ENCODE data around the gene SERINC5.
"Not testable (repeated sequence)": the region's sequence is repeated elsewhere in the genome, so short reads cannot be mapped to it uniquely, and the experiment has no call there.

SERINC5 gene

DNA sequence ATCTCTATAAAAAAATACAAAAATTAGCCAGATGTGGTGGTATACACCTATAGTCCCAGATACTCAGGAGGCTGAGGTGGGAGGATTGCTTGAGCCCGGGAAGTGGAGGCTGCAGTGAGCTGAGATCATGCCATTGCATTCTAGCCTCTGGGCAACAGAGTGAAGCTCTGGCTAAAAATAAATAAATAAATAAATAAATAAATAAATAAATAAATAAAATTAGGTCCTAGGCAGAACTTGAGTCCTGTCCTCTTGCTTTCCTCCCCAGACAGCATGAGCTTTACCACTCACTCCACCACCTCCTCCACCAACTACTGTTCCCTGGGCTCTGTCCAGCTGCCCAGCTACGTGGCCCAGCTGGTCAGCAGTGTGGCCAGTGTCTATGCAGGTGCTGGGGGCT is 32.3 kb upstream of the SERINC5 start:
- no peak overlapping the region for H3K9ac ChIP-seq (ENCODE audit: insufficient read length)
- no peaks in the 10 kb centered on the region for H3K36me3 ChIP-seq (ENCODE audit: insufficient read depth, low read length)
- no peak overlapping the region for H3K4me3 ChIP-seq
- DNase-seq (ENCODE audit: low read depth, low spot score) = no peak
- TF ChIP-seq POLR2AphosphoS5 (IDR thresholded peaks at IDR 0.05; ENCODE audit: borderline replicate concordance, low read depth, low read length) (no peak), FOXP2 (optimal IDR thresholded peaks at IDR 0.05; ENCODE audit: control extremely low read depth, extremely low read length, insufficient read depth) (no peak), EZH2 (IDR thresholded peaks at IDR 0.05) (no peak)
- no peak overlapping the region for H3K27ac ChIP-seq
- H3K9me3 ChIP-seq (ENCODE audit: low read depth, low read length) = no peaks in the 10 kb centered on the region

DNA sequence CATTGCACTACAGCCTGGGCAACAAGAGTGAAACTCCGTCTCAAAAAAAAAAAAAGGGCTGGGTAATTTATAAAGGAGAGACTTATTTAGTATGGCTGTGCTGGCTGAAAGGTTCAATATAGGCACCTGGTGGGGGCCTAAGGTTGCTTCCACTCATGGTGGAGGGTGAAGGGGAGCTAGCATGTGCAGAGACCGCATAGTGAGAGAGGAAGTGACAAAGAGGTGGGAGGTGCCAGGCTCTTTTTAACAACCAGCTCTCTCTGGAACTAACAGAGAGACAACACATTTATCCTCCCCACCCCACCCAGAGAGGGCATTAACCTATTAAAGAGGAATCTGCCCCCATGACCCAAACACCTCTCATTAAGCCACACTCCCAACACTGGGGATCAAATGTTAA is 28.9 kb upstream of the SERINC5 start:
- no peak overlapping the region for H3K27ac ChIP-seq
- no peak for DNase-seq (ENCODE audit: low read depth, low spot score)
- H3K9me3 ChIP-seq (ENCODE audit: low read depth, low read length) = no peaks in the 10 kb centered on the region
- no peak for TF ChIP-seq FOXP2 (optimal IDR thresholded peaks at IDR 0.05; ENCODE audit: control extremely low read depth, extremely low read length, insufficient read depth)
- TF ChIP-seq POLR2AphosphoS5 (IDR thresholded peaks at IDR 0.05; ENCODE audit: borderline replicate concordance, low read depth, low read length) = no peak
- TF ChIP-seq EZH2 (IDR thresholded peaks at IDR 0.05) = no peak
- no peak overlapping the region for H3K9ac ChIP-seq (ENCODE audit: insufficient read length)
- H3K36me3 ChIP-seq (ENCODE audit: insufficient read depth, low read length) = no peaks in the 10 kb centered on the region
- H3K4me3 ChIP-seq = no peak overlapping the region

GRCh38 chr5:80283360-80283759 is 27.5 kb upstream of the SERINC5 start:
- H3K27ac ChIP-seq = no peak overlapping the region

GRCh38 chr5:80282054-80282453 is 26.2 kb upstream of the SERINC5 start:
- Histone ChIP-seq H3K36me3 (ENCODE audit: insufficient read depth, low read length) (no peaks in the 10 kb centered on the region), H3K27ac (no peak overlapping the region), H3K9ac (ENCODE audit: insufficient read length) (no peak overlapping the region), H3K9me3 (ENCODE audit: low read depth, low read length) (no peaks in the 10 kb centered on the region), H3K4me3 (no peak overlapping the region)
- TF ChIP-seq EZH2 (IDR thresholded peaks at IDR 0.05) (no peak), FOXP2 (optimal IDR thresholded peaks at IDR 0.05; ENCODE audit: control extremely low read depth, extremely low read length, insufficient read depth) (no peak), POLR2AphosphoS5 (IDR thresholded peaks at IDR 0.05; ENCODE audit: borderline replicate concordance, low read depth, low read length) (no peak)
- DNase-seq (ENCODE audit: low read depth, low spot score) = no peak

More at GRCh38 chr5:80283360-80283759, 27.5 kb upstream of the SERINC5 start:
- no peaks in the 10 kb centered on the region for H3K36me3 ChIP-seq (ENCODE audit: insufficient read depth, low read length)
- no peak overlapping the region for H3K4me3 ChIP-seq
- H3K9ac ChIP-seq (ENCODE audit: insufficient read length) = no peak overlapping the region
- no peaks in the 10 kb centered on the region for H3K9me3 ChIP-seq (ENCODE audit: low read depth, low read length)
- TF ChIP-seq FOXP2 (optimal IDR thresholded peaks at IDR 0.05; ENCODE audit: control extremely low read depth, extremely low read length, insufficient read depth) (no peak), POLR2AphosphoS5 (IDR thresholded peaks at IDR 0.05; ENCODE audit: borderline replicate concordance, low read depth, low read length) (no peak), EZH2 (IDR thresholded peaks at IDR 0.05) (no peak)
- DNase-seq (ENCODE audit: low read depth, low spot score) = no peak

- peak overlapping the region; percentile 93 for H3K27ac ChIP-seq
- peak; percentile 89 for DNase-seq (ENCODE audit: low read depth, low spot score)
- H3K9ac ChIP-seq (ENCODE audit: insufficient read length) = peak overlapping the region; percentile 15
- no peak; the same call in 1 of the 2 replicates for TF ChIP-seq POLR2AphosphoS5 (IDR thresholded peaks at IDR 0.05; ENCODE audit: borderline replicate concordance, low read depth, low read length)
- TF ChIP-seq FOXP2 (optimal IDR thresholded peaks at IDR 0.05; ENCODE audit: control extremely low read depth, extremely low read length, insufficient read depth) = no peak
- TF ChIP-seq EZH2 (IDR thresholded peaks at IDR 0.05) = no peak
- no peaks in the 10 kb centered on the region for H3K36me3 ChIP-seq (ENCODE audit: insufficient read depth, low read length)
- H3K4me3 ChIP-seq = peak overlapping the region; percentile 57
- H3K9me3 ChIP-seq (ENCODE audit: low read depth, low read length) = no peaks in the 10 kb centered on the region
Measured at GRCh38 chr5:80277191-80277590, 21.3 kb upstream of the SERINC5 start.

- no peak for DNase-seq (ENCODE audit: low read depth, low spot score)
- H3K4me3 ChIP-seq = no peak overlapping the region
- H3K9ac ChIP-seq (ENCODE audit: insufficient read length) = no peak overlapping the region
- H3K36me3 ChIP-seq (ENCODE audit: insufficient read depth, low read length) = no peaks in the 10 kb centered on the region
- peak overlapping the region; percentile 50; the same call in 1 of the 2 replicates for H3K27ac ChIP-seq
- no peak for TF ChIP-seq FOXP2 (optimal IDR thresholded peaks at IDR 0.05; ENCODE audit: control extremely low read depth, extremely low read length, insufficient read depth)
- H3K9me3 ChIP-seq (ENCODE audit: low read depth, low read length) = no peaks in the 10 kb centered on the region
Measured at GRCh38 chr5:80276186-80276585, 20.3 kb upstream of the SERINC5 start.

DNA sequence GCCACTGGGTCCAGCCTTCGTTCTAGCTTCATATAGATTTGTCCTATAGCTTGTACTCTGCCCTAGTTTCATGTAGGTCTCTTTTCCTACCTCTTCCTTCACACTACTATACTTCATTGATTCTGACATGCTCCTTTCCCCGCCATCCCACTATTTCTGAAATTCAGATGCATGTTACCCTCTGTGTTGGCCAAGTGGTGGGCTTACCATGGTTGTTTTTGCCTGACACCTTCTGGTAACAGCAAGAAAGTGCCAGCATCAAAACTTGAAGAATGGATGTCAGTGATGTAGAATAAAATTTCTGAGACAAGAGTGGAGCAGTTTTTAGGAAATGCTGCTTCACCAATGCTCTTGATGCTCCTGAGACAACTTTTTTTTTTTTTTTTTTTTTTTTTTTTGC is 19.5 kb upstream of the SERINC5 start:
- TF ChIP-seq FOXP2 (optimal IDR thresholded peaks at IDR 0.05; ENCODE audit: control extremely low read depth, extremely low read length, insufficient read depth) = no peak
- TF ChIP-seq EZH2 (IDR thresholded peaks at IDR 0.05) = no peak
- Histone ChIP-seq H3K9me3 (ENCODE audit: low read depth, low read length) (no peaks in the 10 kb centered on the region), H3K9ac (ENCODE audit: insufficient read length) (no peak overlapping the region), H3K27ac (no peak overlapping the region), H3K4me3 (no peak overlapping the region), H3K36me3 (ENCODE audit: insufficient read depth, low read length) (no peaks in the 10 kb centered on the region)
- no peak for DNase-seq (ENCODE audit: low read depth, low spot score)

GRCh38 chr5:80270543-80270942 is 14.7 kb upstream of the SERINC5 start:
- DNase-seq (ENCODE audit: low read depth, low spot score); H3K27ac ChIP-seq; H3K9me3 ChIP-seq (ENCODE audit: low read depth, low read length); H3K36me3 ChIP-seq (ENCODE audit: insufficient read depth, low read length); H3K9ac ChIP-seq (ENCODE audit: insufficient read length); H3K4me3 ChIP-seq: not testable (repeated sequence)

DNA sequence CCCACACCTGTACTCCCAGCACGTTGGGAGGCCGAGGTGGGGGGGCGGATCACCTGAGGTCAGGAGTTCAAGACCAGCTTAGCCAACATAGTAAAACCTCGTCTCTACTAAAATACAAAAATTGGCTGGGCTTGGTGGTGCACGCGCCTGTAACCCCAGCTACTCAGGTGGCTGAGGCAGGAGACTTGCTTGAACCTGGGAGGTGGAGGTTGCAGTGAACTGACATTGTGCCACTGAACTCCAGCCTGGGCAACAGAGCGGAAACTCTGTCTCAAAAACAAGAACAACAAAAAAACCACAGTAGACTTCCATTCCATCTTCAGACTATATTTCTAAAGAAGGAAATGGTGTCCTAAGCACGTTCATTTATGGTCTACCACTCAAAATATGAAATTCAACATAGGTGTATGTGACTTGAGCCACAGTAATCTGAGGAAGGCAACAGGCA is 14.2 kb upstream of the SERINC5 start:
- no peak overlapping the region for H3K27ac ChIP-seq
- no peak overlapping the region for H3K4me3 ChIP-seq
- H3K36me3 ChIP-seq (ENCODE audit: insufficient read depth, low read length) = no peaks in the 10 kb centered on the region
- no peak overlapping the region for H3K9ac ChIP-seq (ENCODE audit: insufficient read length)
- TF ChIP-seq EZH2 (IDR thresholded peaks at IDR 0.05) = no peak
- no peak for TF ChIP-seq POLR2AphosphoS5 (IDR thresholded peaks at IDR 0.05; ENCODE audit: borderline replicate concordance, low read depth, low read length)
- TF ChIP-seq FOXP2 (optimal IDR thresholded peaks at IDR 0.05; ENCODE audit: control extremely low read depth, extremely low read length, insufficient read depth) = no peak
- no peak for DNase-seq (ENCODE audit: low read depth, low spot score)
- no peaks in the 10 kb centered on the region for H3K9me3 ChIP-seq (ENCODE audit: low read depth, low read length)
